Activated T-cell treated with anti-CD3 and anti-CD28 coated beads, Interleukin-2, amount 50 U/mL, for 4 hours (primary cell): ENCODE measurements around the gene KCNK7. TPM values are rescaled to one million over a fixed set of nuclear protein-coding genes. Genes with fewer than 3 reads are reported as not detected.
A peak's percentile ranks its signal among the peaks of the same experiment; 100 is the strongest.

Experiments used
- ATAC-seq, 2 donors: fragments of 200-7000 bp; cut with Tn5 transposase; one replicate each; pipeline ENCODE4 v1.10.0; 2021
- DNase-seq: peaks from one replicate; pipeline ENCODE4 v3.0.0-alpha.2; 2020
- H3K27me3 Mint-ChIP-seq: one replicate; pipeline ENCODE4 v1.8.0; 2021; ENCODE audit warnings: low read depth, mixed read lengths
- H3K36me3 Mint-ChIP-seq: one replicate; pipeline ENCODE4 v1.8.0; 2022; ENCODE audit warnings: mixed read lengths; ENCODE audit not compliant: insufficient read depth
- H3K4me1 Mint-ChIP-seq: one replicate; pipeline ENCODE4 v1.8.0; 2021; ENCODE audit warnings: low read depth, mixed read lengths
- H3K4me3 Mint-ChIP-seq: one replicate; pipeline ENCODE4 v1.8.0; 2021; ENCODE audit warnings: mild to moderate bottlenecking, moderate library complexity, mixed read lengths
- H3K9me3 Mint-ChIP-seq: one replicate; pipeline ENCODE4 v1.8.0; 2021; ENCODE audit warnings: mixed read lengths
- total RNA-seq, 3 donors: library from RNA; stranded (reverse); gene quantifications; one replicate each; pipeline ENCODE4 v1.2.1, GENCODE V29; 2021

The KCNK7 gene
- total RNA-seq, 3 donors from 2014 or later, result 1.4 to 2.1 (median 1.4) TPM

DNA sequence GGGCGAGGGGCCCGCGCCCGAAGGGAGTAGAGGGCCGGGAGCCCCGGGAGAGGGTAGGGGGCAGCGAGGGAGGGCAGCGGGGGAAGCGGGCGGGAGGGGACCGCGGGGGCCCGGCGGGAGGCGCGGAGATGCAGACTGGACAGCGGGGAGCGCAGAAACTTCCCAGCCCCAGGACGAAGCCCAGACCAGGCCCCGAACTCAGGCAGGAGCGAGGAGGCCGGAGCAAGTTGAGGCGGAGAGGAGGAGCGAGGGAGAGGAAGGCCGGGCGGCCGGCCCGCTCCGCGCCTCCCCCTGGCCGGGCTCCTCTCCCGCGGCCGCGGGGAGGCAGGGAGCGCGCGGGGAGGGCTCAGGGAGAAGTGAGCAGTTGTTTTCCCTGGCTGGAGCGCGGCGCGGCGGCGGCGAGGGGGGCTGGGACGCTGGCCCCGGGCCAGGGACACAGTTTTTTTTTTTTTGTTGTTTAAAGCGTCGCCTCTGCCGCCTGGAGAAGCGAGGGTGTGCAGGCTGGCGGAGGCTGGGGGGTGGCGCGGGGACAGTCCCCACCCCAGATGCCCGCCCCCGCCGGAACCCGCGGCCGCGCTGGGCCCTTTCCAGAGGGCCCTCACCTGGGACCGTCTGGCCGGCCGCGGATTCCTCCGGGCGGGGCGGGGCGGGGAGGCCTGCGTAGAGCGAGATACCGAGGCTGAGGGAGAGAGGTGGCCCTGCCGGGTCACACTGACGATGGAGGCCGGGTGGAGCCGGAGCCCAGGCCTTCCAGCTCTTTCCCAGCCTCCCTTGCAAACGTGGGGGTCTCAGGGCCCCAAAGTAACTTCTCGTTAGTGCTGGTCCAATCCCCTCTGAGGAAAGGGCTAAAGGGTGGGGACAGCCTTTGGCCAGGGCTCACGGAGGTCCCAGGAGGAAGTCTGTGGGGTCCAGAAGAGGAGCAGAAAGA, 37.3 kb downstream of the KCNK7 start, which contains the start of gene LTBP3:
Gene LTBP3, minus strand, starts transcription at position 358 of the 928 bp plus-strand sequence. CDS start 400 bp downstream, outside the sequence.
- ATAC-seq (peak; percentile 36 to 41), DNase-seq (peak; percentile 33)
- Mint-ChIP-seq H3K36me3 (no peaks in the 10 kb centered on the region), H3K27me3 (no peaks in the 10 kb centered on the region), H3K9me3 (no peaks in the 10 kb centered on the region), H3K4me1 (peaks cover 57% of the 10 kb centered on the region), H3K4me3 (peak within 1 kb of the TSS; percentile 81)

GRCh38 chr11:65557280-65558001, 38.2 kb downstream of the KCNK7 start:
- DNase-seq, result no peak
- Mint-ChIP-seq H3K4me3 (peak overlapping the region; percentile 81), H3K4me1 (peaks cover 61% of the 10 kb centered on the region), H3K36me3 (no peaks in the 10 kb centered on the region), H3K9me3 (no peaks in the 10 kb centered on the region), H3K27me3 (no peaks in the 10 kb centered on the region)
- ATAC-seq, result peak; percentile 16 to 18

DNA sequence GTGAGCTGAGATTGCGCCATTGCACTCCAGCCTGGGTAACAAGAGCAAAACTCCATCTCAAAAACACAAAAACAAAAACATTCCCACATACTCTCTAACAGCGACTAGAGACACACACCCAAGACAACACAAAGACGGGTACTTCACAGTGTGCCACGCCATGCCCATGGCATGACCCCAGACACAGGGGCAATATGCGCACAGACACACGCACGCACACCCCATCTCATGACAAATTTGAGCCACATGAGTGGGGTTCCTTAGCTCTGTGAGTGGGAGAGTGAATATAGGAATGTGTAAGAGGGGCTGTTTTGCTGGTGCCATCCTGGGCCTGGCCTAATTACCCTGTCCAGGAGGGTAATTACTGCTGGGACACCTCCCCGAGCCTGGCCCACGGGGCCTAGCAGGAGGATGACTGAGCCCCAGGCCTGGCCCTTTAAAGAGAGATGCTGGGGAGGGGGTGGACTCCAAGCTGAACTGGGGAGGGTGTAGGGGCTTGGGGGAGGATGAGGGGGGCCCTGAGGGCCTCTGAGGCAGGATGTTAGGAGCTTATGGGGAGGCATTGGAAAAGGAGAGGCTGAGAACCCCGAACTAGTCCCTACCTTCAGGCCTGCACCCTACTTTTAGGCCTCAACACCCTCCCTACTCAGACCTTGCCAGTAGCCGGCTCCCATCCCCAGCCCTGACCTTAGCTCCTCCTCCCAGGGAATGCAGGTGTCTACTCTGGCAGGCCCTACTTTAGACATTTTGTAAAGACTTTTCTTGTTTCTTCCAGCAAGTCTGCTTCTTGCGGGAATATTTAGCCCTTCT, 38.9 kb downstream of the KCNK7 start:
- Mint-ChIP-seq H3K36me3 (no peaks in the 10 kb centered on the region), H3K27me3 (no peaks in the 10 kb centered on the region), H3K4me1 (peaks cover 66% of the 10 kb centered on the region), H3K4me3 (peak overlapping the region; percentile 81), H3K9me3 (no peaks in the 10 kb centered on the region)
- ATAC-seq (no peak), DNase-seq (no peak)

GRCh38 chr11:65555693-65556231, 39.8 kb downstream of the KCNK7 start:
- no peak for DNase-seq
- Mint-ChIP-seq H3K4me1 (peaks cover 73% of the 10 kb centered on the region), H3K27me3 (no peaks in the 10 kb centered on the region), H3K9me3 (no peaks in the 10 kb centered on the region), H3K4me3 (peak overlapping the region; percentile 81), H3K36me3 (peaks cover 2% of the 10 kb centered on the region)
- ATAC-seq, result no peak

DNA sequence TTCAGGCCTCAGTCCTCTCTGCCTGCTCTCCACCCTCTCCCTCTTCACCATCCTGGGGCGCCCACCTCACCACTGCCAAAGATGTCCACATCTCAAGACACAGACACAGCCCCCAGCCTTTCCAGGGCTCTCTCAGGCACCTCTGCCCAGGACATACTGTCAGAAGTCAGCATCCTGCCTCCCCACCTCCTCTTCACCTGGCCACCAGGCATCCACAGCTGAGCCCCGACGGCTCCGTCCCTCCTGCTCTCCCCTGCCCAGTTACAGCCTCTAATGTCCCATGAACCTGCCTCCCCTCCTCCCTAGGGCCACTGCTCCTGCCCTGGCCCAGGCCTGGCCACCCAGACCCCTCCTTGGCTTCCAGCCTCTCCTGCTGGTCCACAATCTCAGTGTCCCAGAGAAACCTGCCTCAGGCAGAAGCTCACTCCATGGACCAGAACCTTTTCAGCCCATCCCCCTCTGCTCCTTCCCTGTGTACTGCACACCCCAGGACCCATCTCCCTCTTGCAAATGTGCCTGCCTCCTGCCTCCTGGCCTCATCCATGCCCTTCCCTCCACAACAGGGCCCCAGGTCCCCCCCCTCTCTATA, 40.7 kb downstream of the KCNK7 start:
- ATAC-seq, result no peak
- Mint-ChIP-seq H3K4me1 (peaks cover 65% of the 10 kb centered on the region), H3K36me3 (peaks cover 3% of the 10 kb centered on the region), H3K27me3 (no peaks in the 10 kb centered on the region), H3K4me3 (peak overlapping the region; percentile 57), H3K9me3 (no peaks in the 10 kb centered on the region)
- no peak for DNase-seq

GRCh38 chr11:65554057-65554818, 41.4 kb downstream of the KCNK7 start:
- ATAC-seq, result no peak
- no peak for DNase-seq
- Mint-ChIP-seq H3K27me3 (no peaks in the 10 kb centered on the region), H3K4me1 (peaks cover 61% of the 10 kb centered on the region), H3K9me3 (no peaks in the 10 kb centered on the region), H3K36me3 (peaks cover 3% of the 10 kb centered on the region), H3K4me3 (peak overlapping the region; percentile 57)

DNA sequence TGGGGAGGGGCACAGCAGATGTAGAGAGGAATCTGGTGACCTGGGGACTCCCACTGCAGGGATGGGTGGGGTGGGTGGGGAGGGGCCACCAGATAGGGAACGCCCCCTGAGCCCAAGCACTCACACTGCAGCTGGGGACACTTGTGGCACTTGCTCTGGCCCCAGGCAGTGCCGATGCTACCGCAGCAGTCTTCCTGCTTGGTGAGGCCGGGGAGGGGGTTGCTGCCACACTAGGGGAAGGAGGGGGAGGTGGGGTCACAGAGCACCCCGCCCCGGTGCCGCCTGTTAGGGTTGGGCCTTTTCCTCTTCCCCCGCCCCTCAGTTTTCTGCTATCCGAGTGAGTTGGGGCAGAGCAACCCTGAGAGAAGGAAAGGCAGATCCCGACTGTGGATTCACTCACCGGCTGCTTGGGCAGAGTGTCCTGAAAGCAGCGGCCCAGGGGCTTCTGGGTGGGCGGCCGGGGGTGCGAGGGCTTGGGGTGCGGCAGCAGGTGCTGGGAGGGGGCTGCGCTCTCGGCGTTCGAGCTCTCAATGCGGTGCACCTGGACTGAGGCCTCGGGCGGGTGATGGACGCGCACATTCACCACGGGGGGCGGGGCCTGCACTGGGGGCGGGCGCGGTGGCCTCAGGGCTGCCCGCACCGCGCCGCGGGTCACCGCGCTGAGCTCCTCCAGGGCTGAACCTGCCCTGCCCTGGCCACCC, 42.1 kb downstream of the KCNK7 start:
- Mint-ChIP-seq H3K4me3 (no peak overlapping the region), H3K27me3 (no peaks in the 10 kb centered on the region), H3K9me3 (no peaks in the 10 kb centered on the region), H3K36me3 (peaks cover 3% of the 10 kb centered on the region), H3K4me1 (peaks cover 64% of the 10 kb centered on the region)
- DNase-seq (peak; percentile 61), ATAC-seq (peak; percentile 30 to 33)

- Mint-ChIP-seq H3K4me3 (no peak overlapping the region), H3K27me3 (no peaks in the 10 kb centered on the region), H3K9me3 (no peaks in the 10 kb centered on the region), H3K4me1 (peaks cover 70% of the 10 kb centered on the region), H3K36me3 (peaks cover 3% of the 10 kb centered on the region)
- DNase-seq (no peak), ATAC-seq (no peak)
Measured at GRCh38 chr11:65552388-65552951, 43.1 kb downstream of the KCNK7 start.

GRCh38 chr11:65551572-65552387, 43.8 kb downstream of the KCNK7 start:
- ATAC-seq, result peak; percentile 40 to 46
- Mint-ChIP-seq H3K27me3 (no peaks in the 10 kb centered on the region), H3K9me3 (no peaks in the 10 kb centered on the region), H3K4me3 (no peak overlapping the region), H3K36me3 (peaks cover 3% of the 10 kb centered on the region), H3K4me1 (peaks cover 69% of the 10 kb centered on the region)
- peak; percentile 62 for DNase-seq

DNA sequence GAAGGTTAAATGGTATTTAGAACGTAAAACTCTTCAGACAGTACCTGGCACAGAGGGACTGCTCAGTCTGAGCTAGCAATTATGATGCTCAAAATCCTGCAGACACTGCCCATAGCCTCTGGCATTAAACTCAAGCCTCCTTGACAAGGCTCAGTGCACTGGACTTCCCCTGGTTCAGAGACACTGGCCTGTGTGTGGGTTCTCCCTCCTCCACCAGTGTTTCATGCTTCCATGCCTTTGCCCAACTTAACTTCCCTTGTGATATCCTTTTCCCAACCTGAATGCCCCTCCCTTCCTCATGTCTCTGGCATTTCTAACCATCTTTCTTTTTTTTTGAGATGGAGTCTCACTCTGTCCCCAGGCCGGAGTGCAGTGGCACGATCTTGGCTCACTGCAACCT, 46.5 kb downstream of the KCNK7 start:
- DNase-seq (no peak), ATAC-seq (no peak)
- Mint-ChIP-seq H3K9me3 (no peaks in the 10 kb centered on the region), H3K4me3 (no peak overlapping the region), H3K27me3 (no peaks in the 10 kb centered on the region), H3K36me3 (peaks cover 3% of the 10 kb centered on the region), H3K4me1 (peaks cover 65% of the 10 kb centered on the region)

DNA sequence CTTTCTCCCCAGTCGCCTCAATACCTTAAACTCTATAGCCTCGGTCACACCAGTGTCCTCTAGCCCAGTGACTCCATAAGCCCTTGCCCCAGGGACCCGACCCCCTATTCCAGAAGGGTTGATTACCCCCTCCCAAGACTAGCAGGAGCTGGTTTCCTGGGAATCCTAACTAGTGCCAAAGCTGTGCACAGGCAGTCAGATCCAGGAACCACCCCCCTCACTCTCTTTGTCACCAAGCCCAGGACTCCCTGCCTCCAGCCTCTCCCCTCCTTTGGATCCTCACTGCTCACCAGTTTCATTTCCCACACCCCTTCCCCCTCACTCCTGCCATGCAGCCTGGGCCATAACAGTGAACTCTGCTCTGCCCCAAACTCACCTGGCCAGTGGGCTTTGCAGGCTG, 47.2 kb downstream of the KCNK7 start:
- Mint-ChIP-seq H3K27me3 (no peaks in the 10 kb centered on the region), H3K36me3 (peaks cover 3% of the 10 kb centered on the region), H3K4me3 (peak overlapping the region; percentile 2), H3K4me1 (peaks cover 66% of the 10 kb centered on the region), H3K9me3 (no peaks in the 10 kb centered on the region)
- ATAC-seq (no peak), DNase-seq (no peak)
